GM12878 (cell line): ENCODE data around the gene STK32B. TPM values are rescaled to one million over a fixed set of nuclear protein-coding genes. Genes with fewer than 3 reads are reported as not detected.

Source experiments
- ATAC-seq: fragments of 200-7000 bp; cut with Tn5 transposase; 3 replicates; pipeline ENCODE4 v1.9.1; 2020; ENCODE audit warnings: mild to moderate bottlenecking, moderate library complexity
- BruUV-seq: library from RNA; stranded (reverse); fragments of 400-500 nt; replicated peaks from 2 replicates; lab custom pipeline; 2021; lab: Mats Ljungman, UMichigan
- CTCF ChIA-PET: fragments of 300-600 bp; sonication (Branson Sonifier 250); formaldehyde crosslinking; extraction: SDS; loops from one replicate; lab custom pipeline; 2021; ENCODE audit warnings: inconsistent platforms; lab: Yijun Ruan, JAX
- POLR2A ChIA-PET: fragments of 350-600 bp; formaldehyde crosslinking; extraction: SDS; loops from one replicate; lab custom pipeline; 2021; ENCODE audit warnings: inconsistent platforms; lab: Charles Lee
- RAD21 ChIA-PET: fragments of 300-600 bp; sonication (Branson Sonifier 250); formaldehyde crosslinking; loops from one replicate; lab custom pipeline; 2023; ENCODE audit warnings: antibody characterized with exemption; ENCODE audit not compliant: unreplicated experiment; lab: Charles Lee
- SMC1A ChIA-PET: fragments of 300-600 bp; sonication (Branson Sonifier 250); formaldehyde crosslinking; loops from one replicate; lab custom pipeline; 2023; ENCODE audit not compliant: unreplicated experiment, uncharacterized antibody; lab: Charles Lee
- DNase-seq: peaks from one replicate; pipeline ENCODE4 v3.0.0-alpha.2; 2011; ENCODE audit warnings: low read depth, low spot score
- FAIRE-seq: peaks from 3 replicates; lab custom pipeline; 2011; peaks lifted over from hg19 to GRCh38; lab: Jason Lieb, UNC
- H2AFZ ChIP-seq: 2 replicates; pipeline ENCODE4 v1.6.0; 2011; ENCODE audit warnings: low read depth, low read length, control low read depth; ENCODE audit not compliant: control insufficient read depth
- H3K27ac ChIP-seq: 2 replicates; pipeline ENCODE4 v1.5.1; 2011; ENCODE audit warnings: control low read depth; ENCODE audit not compliant: control insufficient read depth, insufficient read depth
- H3K27me3 ChIP-seq, 2 experiments: replicated peaks in 1 of 2; 2 replicates each; pipeline versions ENCODE4 v1.6.0 to v1.6.1; 2011; ENCODE audit warnings: low read length in 1 of 2; ENCODE audit not compliant: control insufficient read depth in 2 of 2, insufficient read depth in 2 of 2
- H3K36me3 ChIP-seq, 2 experiments: 2 replicates each; pipeline ENCODE4 v1.5.1; 2011; ENCODE audit warnings: low read length in 1 of 2; ENCODE audit not compliant: control insufficient read depth in 2 of 2, insufficient read depth in 2 of 2
- H3K4me1 ChIP-seq: 2 replicates; pipeline ENCODE4 v1.6.1; 2011; ENCODE audit warnings: mild to moderate bottlenecking, low read length, moderate library complexity, mixed read lengths; ENCODE audit not compliant: control insufficient read depth, insufficient read depth
- H3K4me2 ChIP-seq: 2 replicates; pipeline ENCODE4 v1.6.0; 2011; ENCODE audit warnings: control low read depth; ENCODE audit not compliant: control insufficient read depth, insufficient read depth
- H3K4me3 ChIP-seq: fragments of 200-600 bp; sonication (generic); 2 replicates; pipeline ENCODE4 v1.5.1; 2016
- H3K79me2 ChIP-seq: 2 replicates; pipeline ENCODE4 v1.6.0; 2011; ENCODE audit warnings: low read length; ENCODE audit not compliant: control insufficient read depth, insufficient read depth
- H3K9ac ChIP-seq: 2 replicates; pipeline ENCODE4 v1.8.0; 2011; ENCODE audit warnings: low read length, control low read depth, mixed read lengths; ENCODE audit not compliant: control insufficient read depth, insufficient read depth
- H3K9me3 ChIP-seq: replicated peaks from 3 replicates; pipeline ENCODE4 v1.5.1; 2011; ENCODE audit warnings: mild to moderate bottlenecking, low read length; ENCODE audit not compliant: control insufficient read depth, insufficient read depth
- H4K20me1 ChIP-seq: 2 replicates; pipeline ENCODE4 v1.6.0; 2011; ENCODE audit not compliant: control insufficient read depth, insufficient read depth
- CREB1 ChIP-seq: IDR thresholded peaks from 2 replicates; pipeline ENCODE4 v1.6.1; 2012; ENCODE audit warnings: low read depth, mild to moderate bottlenecking, inconsistent platforms
- ETV6 ChIP-seq, 2 experiments: fragments of 450-650 bp in 1 of 2; IDR thresholded peaks in 1 of 2; conservative IDR thresholded peaks in 1 of 2; 2 replicates each; pipeline ENCODE4 v1.6.1; 2014; ENCODE audit warnings: antibody characterized with exemption in 1 of 2, borderline replicate concordance in 1 of 2, low read depth in 1 of 2, mild to moderate bottlenecking in 1 of 2, moderate library complexity in 1 of 2
- IRF4 ChIP-seq: IDR thresholded peaks from 2 replicates; pipeline ENCODE4 v1.6.1; 2011; ENCODE audit warnings: low read depth, low read length
- KDM1A ChIP-seq: fragments of 200-600 bp; sonication (generic); IDR thresholded peaks from 2 replicates; pipeline ENCODE4 v1.6.1; 2016; ENCODE audit warnings: borderline replicate concordance
- MTA3 ChIP-seq: IDR thresholded peaks from 2 replicates; pipeline ENCODE4 v1.6.1; 2012; ENCODE audit warnings: low read length, inconsistent platforms, borderline replicate concordance
- NFYA ChIP-seq: IDR thresholded peaks from 2 replicates; pipeline ENCODE4 v1.6.1; 2011; ENCODE audit warnings: low read depth, mild to moderate bottlenecking, low read length, improper control_type of control experiment, borderline replicate concordance
- RCOR1 ChIP-seq: conservative IDR thresholded peaks from 2 replicates; pipeline ENCODE4 v1.6.1; 2012; ENCODE audit warnings: low read depth, low read length, improper control_type of control experiment
- SMAD1 ChIP-seq: fragments of 450-650 bp; IDR thresholded peaks from 2 replicates; pipeline ENCODE4 v1.6.1; 2018; ENCODE audit warnings: mild to moderate bottlenecking, low read depth; ENCODE audit not compliant: partially characterized antibody
- SREBF2 ChIP-seq: IDR thresholded peaks from 2 replicates; pipeline ENCODE4 v1.6.1; 2012; ENCODE audit warnings: mild to moderate bottlenecking, low read length
- TAF1 ChIP-seq: IDR thresholded peaks from 2 replicates; pipeline ENCODE4 v1.6.1; 2011; ENCODE audit warnings: mild to moderate bottlenecking, low read depth, low read length, borderline replicate concordance
- YBX1 ChIP-seq: fragments of 450-650 bp; IDR thresholded peaks from 2 replicates; pipeline ENCODE4 v1.6.1; 2016; ENCODE audit warnings: antibody characterized with exemption
- ZBTB11 ChIP-seq: fragments of 450-650 bp; formaldehyde crosslinking; IDR thresholded peaks from 2 replicates; pipeline ENCODE4 v1.5.0; 2022; ENCODE audit warnings: mild to moderate bottlenecking, missing genetic modification characterization
- ZNF274 ChIP-seq: IDR thresholded peaks from one replicate; pipeline ENCODE4 v1.8.0; 2011; ENCODE audit not compliant: insufficient read length, insufficient read depth
- ZNF384 ChIP-seq: IDR thresholded peaks from 2 replicates; pipeline ENCODE4 v1.6.1; 2012; ENCODE audit warnings: low read depth, mild to moderate bottlenecking, low read length, improper control_type of control experiment, borderline replicate concordance
- WGBS: methylation state at CpG from one replicate; pipeline ENCODE4 v1.1.6; 2016; ENCODE audit warnings: low lambda C conversion rate; ENCODE audit not compliant: insufficient replicate concordance, insufficient coverage; ENCODE audit errors: missing lambda C conversion rate; 5-methylcytosine and 5-hydroxymethylcytosine counted together
- in situ Hi-C: fragments of 300-500 bp; cut with MboI; formaldehyde crosslinking; loops from 9 replicates; pipeline ENCODE4 v1.14.3; 2018; ENCODE audit warnings: mixed read lengths
- intact Hi-C: fragments of 100-400 bp; cut with micrococcal nuclease; formaldehyde crosslinking; loops from one replicate; pipeline ENCODE4 v1.14.2; 2022; ENCODE audit not compliant: unreplicated experiment
- polyA plus RNA-seq, 11 experiments: library from polyadenylated mRNA; depleted of rRNA in 4 of 11; unstranded in 6 of 11; stranded (reverse) in 5 of 11; fragments of >200 nt; fragmentation: Nextera tagmentation in 4 of 11; fragmentation: Illumina TruSeq in 1 of 11; extraction: Ambion mirVana in 4 of 11; extraction: Trizol in 1 of 11; gene quantifications; 1 replicate in 1 of 11; 2 replicates in 10 of 11; pipeline versions ENCODE4 v1.2.1 to v1.2.3, GENCODE V29; 2011 to 2016; ENCODE audit warnings: inconsistent platforms in 2 of 11, missing spikeins in 2 of 11, low read depth in 1 of 11
- total RNA-seq, 4 experiments: library from RNA; depleted of rRNA in 3 of 4; stranded (reverse); fragments of >200 nt in 3 of 4; fragmentation: Illumina TruSeq in 1 of 4; extraction: Trizol in 1 of 4; gene quantifications; 2 replicates each; pipeline versions ENCODE4 v1.2.1 to v1.2.3, GENCODE V29; 2013 to 2021
- TF ChIP-seq, protein P1 (sequence below): fragments of 450-650 bp; IDR thresholded peaks from 2 replicates; pipeline ENCODE4 v1.6.1; 2017; ENCODE audit warnings: mild to moderate bottlenecking, moderate library complexity
- TF ChIP-seq, protein P2 (sequence below): fragments of 150-350 bp; IDR thresholded peaks from 2 replicates; pipeline ENCODE4 v1.6.1; 2014; ENCODE audit warnings: mild to moderate bottlenecking, low read depth, low read length

The STK32B gene
- total and polyA plus RNA-seq, 10 of the 15 experiments (the other 5 are each of a cell fraction or from before 2014, with no cell fraction given), result 0.04 to 0.12 (median 0.08) TPM; not detected in 7

GRCh38 chr4:5162909-5163508 lies 111.7 kb downstream of the STK32B start:
- DNase-seq (no peak), ATAC-seq (no peak), FAIRE-seq (no peak)
- ChIA-PET SMC1A (no interaction called here), RAD21 (no interaction called here), CTCF (no interaction called here), POLR2A (interaction anchor here (0.7 kb wide), 1 partner anchor 272 kb away, joined by 5 read pairs; no protein-coding TSS in a partner anchor)
- Histone ChIP-seq H3K79me2 (no peaks in the 10 kb centered on the region), H3K36me3 (no peaks in the 10 kb centered on the region), H3K9ac (no peak overlapping the region), H3K4me1 (no peaks in the 10 kb centered on the region), H3K4me3 (no peak overlapping the region), H3K27ac (no peak overlapping the region), H2AFZ (no peak overlapping the region), H3K4me2 (no peak overlapping the region), H3K9me3 (no peaks in the 10 kb centered on the region; the same call in 2 of the 3 replicates), H3K27me3 (no peaks in the 10 kb centered on the region), H4K20me1 (no peaks in the 10 kb centered on the region)
- WGBS, result 12% methylated on average over 6 of the region's 6 CpGs
- BruUV-seq, result no TSS peak
- in situ Hi-C loops (no loop called here), intact Hi-C loops (no loop called here)
- TF ChIP-seq CREB1, result no peak
- TF ChIP-seq IRF4, result no peak
- TF ChIP-seq ZNF384, result no peak
- TF ChIP-seq SMAD1, result no peak
- no peak for TF ChIP-seq YBX1
- no peak for TF ChIP-seq KDM1A
- no peak for TF ChIP-seq NFYA
- no peak for TF ChIP-seq RCOR1
- no peak for TF ChIP-seq ZNF274
- TF ChIP-seq ZBTB11 (CRISPR knock-in tag), result no peak
- TF ChIP-seq MTA3, result no peak
- TF ChIP-seq ETV6 (conservative IDR thresholded peaks at IDR 0.05 in 1 of 2, IDR thresholded peaks at IDR 0.05 in 1 of 2; ENCODE audit: borderline replicate concordance in 1 of 2, low read depth in 1 of 2), result no peak
- no peak for TF ChIP-seq TAF1
- TF ChIP-seq SREBF2, result no peak
- TF ChIP-seq, protein P1, sequence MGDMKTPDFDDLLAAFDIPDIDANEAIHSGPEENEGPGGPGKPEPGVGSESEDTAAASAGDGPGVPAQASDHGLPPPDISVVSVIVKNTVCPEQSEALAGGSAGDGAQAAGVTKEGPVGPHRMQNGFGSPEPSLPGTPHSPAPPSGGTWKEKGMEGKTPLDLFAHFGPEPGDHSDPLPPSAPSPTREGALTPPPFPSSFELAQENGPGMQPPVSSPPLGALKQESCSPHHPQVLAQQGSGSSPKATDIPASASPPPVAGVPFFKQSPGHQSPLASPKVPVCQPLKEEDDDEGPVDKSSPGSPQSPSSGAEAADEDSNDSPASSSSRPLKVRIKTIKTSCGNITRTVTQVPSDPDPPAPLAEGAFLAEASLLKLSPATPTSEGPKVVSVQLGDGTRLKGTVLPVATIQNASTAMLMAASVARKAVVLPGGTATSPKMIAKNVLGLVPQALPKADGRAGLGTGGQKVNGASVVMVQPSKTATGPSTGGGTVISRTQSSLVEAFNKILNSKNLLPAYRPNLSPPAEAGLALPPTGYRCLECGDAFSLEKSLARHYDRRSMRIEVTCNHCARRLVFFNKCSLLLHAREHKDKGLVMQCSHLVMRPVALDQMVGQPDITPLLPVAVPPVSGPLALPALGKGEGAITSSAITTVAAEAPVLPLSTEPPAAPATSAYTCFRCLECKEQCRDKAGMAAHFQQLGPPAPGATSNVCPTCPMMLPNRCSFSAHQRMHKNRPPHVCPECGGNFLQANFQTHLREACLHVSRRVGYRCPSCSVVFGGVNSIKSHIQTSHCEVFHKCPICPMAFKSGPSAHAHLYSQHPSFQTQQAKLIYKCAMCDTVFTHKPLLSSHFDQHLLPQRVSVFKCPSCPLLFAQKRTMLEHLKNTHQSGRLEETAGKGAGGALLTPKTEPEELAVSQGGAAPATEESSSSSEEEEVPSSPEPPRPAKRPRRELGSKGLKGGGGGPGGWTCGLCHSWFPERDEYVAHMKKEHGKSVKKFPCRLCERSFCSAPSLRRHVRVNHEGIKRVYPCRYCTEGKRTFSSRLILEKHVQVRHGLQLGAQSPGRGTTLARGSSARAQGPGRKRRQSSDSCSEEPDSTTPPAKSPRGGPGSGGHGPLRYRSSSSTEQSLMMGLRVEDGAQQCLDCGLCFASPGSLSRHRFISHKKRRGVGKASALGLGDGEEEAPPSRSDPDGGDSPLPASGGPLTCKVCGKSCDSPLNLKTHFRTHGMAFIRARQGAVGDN, result no peak
- TF ChIP-seq, protein P2, sequence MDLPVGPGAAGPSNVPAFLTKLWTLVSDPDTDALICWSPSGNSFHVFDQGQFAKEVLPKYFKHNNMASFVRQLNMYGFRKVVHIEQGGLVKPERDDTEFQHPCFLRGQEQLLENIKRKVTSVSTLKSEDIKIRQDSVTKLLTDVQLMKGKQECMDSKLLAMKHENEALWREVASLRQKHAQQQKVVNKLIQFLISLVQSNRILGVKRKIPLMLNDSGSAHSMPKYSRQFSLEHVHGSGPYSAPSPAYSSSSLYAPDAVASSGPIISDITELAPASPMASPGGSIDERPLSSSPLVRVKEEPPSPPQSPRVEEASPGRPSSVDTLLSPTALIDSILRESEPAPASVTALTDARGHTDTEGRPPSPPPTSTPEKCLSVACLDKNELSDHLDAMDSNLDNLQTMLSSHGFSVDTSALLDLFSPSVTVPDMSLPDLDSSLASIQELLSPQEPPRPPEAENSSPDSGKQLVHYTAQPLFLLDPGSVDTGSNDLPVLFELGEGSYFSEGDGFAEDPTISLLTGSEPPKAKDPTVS, result no peak
